RWPE1 (cell line): ENCODE measurements around the gene RAB11B.
A peak's percentile ranks its signal among the peaks of the same experiment; 100 is the strongest.
"Not testable (repeated sequence)": the region's sequence is repeated elsewhere in the genome, so short reads cannot be mapped to it uniquely, and the experiment has no call there.

ENCODE experiments used
- CTCF ChIA-PET: fragments of 350-600 bp; sonication (Branson Sonifier 250); formaldehyde crosslinking; extraction: SDS; loops from one replicate; lab custom pipeline; 2021; lab: Yijun Ruan, JAX
- POLR2A ChIA-PET: fragments of 400-600 bp; formaldehyde crosslinking; extraction: SDS; loops from one replicate; lab custom pipeline; 2020; ENCODE audit warnings: antibody characterized with exemption; ENCODE audit not compliant: low non-redundant PET; lab: Yijun Ruan, JAX
- DNase-seq: peaks from one replicate; pipeline ENCODE4 v3.0.0; 2012; ENCODE audit warnings: low spot score
- H3K27ac ChIP-seq: fragments of 450-650 bp; 2 replicates; pipeline ENCODE4 v1.5.1; 2017
- TF ChIP-seq, protein P1 (sequence below): fragments of 450-650 bp; conservative IDR thresholded peaks from 2 replicates; pipeline ENCODE4 v1.5.1; 2017; ENCODE audit warnings: low read depth, mild to moderate bottlenecking

Gene RAB11B

DNA sequence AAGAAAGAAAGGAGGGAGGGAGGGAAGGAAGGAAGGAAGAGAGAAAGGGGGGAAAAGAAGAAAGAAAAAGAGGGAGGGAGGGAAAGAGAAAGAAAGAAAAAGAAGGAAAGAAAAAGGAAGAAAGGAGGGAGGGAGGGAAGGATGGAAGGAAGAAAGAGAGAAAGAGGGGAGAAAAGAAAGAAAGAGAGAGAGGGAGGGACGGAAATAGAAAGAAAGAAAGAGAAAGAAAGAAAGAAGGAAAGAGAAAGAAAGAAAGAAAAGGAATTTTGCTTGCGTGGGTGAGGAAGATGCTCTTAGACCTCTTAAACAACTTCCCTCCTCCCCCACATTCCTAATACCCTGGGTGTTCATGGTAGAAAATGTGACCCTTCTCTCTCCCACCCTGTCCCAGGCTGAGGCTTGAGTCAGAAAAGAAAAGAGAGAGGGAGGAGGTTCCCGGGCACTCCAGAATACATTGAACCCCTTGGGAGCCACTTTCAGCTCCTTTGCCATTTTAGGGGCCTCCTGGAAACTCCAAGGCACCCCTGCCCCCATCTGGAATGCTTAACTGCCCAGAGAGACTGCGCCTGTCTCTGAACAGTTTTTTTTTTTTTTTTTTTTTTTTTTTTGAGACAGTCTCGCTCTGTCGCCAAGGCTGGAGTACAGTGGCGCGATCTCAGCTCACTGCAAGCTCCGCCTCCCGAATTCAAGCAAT is 37.9 kb upstream of the RAB11B start:
- H3K27ac ChIP-seq = no peak overlapping the region
- TF ChIP-seq, protein P1, sequence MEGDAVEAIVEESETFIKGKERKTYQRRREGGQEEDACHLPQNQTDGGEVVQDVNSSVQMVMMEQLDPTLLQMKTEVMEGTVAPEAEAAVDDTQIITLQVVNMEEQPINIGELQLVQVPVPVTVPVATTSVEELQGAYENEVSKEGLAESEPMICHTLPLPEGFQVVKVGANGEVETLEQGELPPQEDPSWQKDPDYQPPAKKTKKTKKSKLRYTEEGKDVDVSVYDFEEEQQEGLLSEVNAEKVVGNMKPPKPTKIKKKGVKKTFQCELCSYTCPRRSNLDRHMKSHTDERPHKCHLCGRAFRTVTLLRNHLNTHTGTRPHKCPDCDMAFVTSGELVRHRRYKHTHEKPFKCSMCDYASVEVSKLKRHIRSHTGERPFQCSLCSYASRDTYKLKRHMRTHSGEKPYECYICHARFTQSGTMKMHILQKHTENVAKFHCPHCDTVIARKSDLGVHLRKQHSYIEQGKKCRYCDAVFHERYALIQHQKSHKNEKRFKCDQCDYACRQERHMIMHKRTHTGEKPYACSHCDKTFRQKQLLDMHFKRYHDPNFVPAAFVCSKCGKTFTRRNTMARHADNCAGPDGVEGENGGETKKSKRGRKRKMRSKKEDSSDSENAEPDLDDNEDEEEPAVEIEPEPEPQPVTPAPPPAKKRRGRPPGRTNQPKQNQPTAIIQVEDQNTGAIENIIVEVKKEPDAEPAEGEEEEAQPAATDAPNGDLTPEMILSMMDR = no peak
- ChIA-PET POLR2A (interaction anchor here (0.6 kb wide), 1 partner anchor 82 kb away, joined by 5 read pairs; no protein-coding TSS in a partner anchor), CTCF (no interaction called here)
- no peak for DNase-seq

DNA sequence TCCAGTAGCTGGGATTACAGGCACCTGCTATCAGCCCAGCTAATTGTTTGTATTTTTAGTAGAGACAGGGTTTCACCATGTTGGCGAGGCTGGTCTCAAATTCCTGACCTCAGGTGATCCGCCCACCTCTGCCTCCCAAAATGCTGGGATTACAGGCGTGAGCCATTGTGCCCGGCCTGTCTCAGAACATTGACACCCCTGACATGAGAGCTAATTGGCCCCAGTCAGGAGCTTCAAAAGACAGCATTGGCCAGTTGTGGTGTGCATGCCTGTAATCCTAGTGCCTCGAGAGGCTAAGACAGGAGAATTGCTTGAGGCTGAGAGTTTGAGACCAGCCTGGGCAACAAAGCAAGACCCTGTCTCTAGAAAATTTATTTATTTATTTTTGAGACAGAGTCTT is 37.3 kb upstream of the RAB11B start:
- not testable (repeated sequence) for DNase-seq

DNA sequence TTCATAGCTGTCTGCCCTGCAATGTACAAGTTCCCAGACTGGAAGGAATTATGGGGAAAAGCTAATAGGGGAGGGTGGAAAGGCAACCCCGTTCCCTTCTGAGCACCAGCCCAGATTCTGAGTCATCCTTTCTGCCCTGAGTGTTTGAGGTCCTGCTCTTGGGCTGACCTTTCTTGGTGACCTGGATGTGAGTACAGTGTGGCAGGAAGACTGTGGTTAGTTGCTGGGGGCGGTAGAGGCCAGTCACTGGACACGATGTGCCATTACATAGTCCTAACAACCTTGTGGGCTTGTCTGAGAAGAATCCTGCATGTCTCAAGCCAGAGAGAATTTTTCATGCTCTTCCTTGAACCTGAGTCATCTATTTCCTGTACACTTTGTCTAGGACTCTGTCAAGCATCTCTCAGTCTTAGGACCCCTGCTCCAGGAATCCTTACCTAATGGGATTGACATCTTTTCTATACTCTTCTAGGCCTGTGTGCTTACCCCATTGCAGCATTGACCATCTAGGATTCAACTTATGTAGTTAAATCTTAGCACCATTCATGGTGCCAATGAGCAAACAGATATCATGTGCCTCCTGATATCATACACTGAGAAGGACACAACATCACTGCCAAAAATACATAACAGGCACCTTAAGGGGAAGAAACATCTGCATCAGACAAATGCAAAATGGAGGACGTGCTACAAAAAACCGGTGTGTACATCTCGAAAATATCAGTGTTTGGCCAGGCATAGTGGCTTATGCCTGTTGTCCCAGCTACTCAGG is 34.3 kb upstream of the RAB11B start:
- H3K27ac ChIP-seq = peak overlapping the region; percentile 77
- ChIA-PET CTCF (no interaction called here), POLR2A (no interaction called here)
- peak; percentile 69 for DNase-seq
- TF ChIP-seq, protein P1 = no peak

More for the DNA sequence above, 37.3 kb upstream of the RAB11B start:
- ChIA-PET POLR2A (interaction anchor here (0.6 kb wide), 1 partner anchor 83 kb away, joined by 5 read pairs; no protein-coding TSS in a partner anchor), CTCF (interaction anchor here (0.6 to 2.0 kb wide), 6 partner anchors 10 to 228 kb away, joined by 4 to 14 read pairs (median 6); partner anchors contain the start of genes ANGPTL4 and KANK3)
- not testable (repeated sequence) for H3K27ac ChIP-seq

DNA sequence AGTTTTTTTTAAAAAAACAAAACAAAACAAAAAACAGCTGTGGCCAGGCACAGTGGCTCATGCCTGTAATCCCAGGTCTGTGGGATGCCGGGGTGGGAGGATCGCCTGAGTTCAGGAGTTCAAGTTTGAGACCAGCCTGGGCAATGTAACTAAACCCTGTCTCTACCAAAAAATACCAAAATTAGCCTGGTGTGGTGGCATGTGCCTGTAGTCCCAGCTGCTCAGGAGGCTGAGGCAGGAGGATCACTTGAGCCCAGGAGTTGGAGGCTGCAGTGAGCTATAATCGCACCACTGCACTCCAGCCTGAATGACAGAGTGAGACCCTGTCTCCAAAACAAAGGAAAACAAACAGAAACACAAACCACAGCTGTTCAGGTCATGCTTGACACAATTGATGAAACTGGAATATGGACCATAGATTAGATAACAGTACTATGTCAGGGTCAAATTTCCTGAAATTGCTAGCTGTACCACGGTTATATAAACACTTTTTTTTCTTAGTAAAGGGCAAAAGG is 33.1 kb upstream of the RAB11B start:
- ChIA-PET CTCF (interaction anchor here (0.6 kb wide), 1 partner anchor 153 kb away, joined by 8 read pairs; no protein-coding TSS in a partner anchor), POLR2A (no interaction called here)
- no peak for DNase-seq
- TF ChIP-seq, protein P1 = no peak
- H3K27ac ChIP-seq = peak overlapping the region; percentile 77

DNA sequence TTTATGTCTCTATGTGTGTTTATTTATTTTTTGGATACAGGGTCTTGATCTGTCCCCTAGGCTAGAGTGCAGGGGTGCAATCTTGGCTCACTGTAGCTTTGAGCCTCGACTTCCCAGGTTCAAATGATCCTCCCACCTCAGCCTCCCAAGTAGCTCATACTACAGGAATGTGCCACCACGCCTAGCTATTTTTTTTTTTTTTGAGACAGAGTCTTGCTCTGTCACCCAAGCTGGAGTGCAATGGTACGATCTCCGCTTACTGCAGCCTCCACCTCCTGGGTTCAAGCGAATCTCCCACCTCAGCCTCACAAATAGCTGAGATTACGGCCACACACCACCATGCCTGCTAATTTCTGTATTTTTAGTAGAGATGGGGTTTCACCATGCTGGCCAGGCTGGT is 31.2 kb upstream of the RAB11B start:
- ChIA-PET CTCF (no interaction called here), POLR2A (no interaction called here)

DNA sequence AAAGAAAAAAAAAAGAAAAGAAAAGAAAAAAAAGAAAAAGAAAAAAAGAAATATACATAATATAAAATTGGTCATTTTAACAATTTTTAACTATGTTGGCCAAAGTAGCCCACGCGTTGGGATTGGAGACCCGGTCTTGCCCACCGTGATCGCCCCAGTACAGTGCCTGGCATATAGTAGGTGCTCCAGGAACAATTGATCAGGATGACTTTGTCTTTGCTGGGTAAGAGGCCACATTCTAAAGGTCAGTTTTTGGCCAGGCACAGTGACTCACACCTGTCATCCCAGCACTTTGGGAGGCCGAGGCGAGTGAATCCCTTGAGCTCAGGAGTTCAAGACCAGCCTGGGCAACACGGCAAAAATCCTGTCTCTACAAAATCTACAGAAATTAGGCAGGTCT is 30.0 kb upstream of the RAB11B start:
- CTCF ChIA-PET = no interaction called here
- POLR2A ChIA-PET = no interaction called here
- TF ChIP-seq, protein P1 = no peak
- peak overlapping the region; percentile 28; the same call in 1 of the 2 replicates for H3K27ac ChIP-seq
- no peak for DNase-seq

More for the DNA sequence above, 31.2 kb upstream of the RAB11B start:
- H3K27ac ChIP-seq = no peak overlapping the region
- no peak for DNase-seq
- TF ChIP-seq, protein P1 = no peak
